ENCODE data around the gene FAHD2A. TPM values are rescaled to one million over a fixed set of nuclear protein-coding genes. Genes with fewer than 3 reads are reported as not detected.

Gene FAHD2A
- total RNA-seq, 1 experiment from 2014 or later: 25.4 TPM

DNA sequence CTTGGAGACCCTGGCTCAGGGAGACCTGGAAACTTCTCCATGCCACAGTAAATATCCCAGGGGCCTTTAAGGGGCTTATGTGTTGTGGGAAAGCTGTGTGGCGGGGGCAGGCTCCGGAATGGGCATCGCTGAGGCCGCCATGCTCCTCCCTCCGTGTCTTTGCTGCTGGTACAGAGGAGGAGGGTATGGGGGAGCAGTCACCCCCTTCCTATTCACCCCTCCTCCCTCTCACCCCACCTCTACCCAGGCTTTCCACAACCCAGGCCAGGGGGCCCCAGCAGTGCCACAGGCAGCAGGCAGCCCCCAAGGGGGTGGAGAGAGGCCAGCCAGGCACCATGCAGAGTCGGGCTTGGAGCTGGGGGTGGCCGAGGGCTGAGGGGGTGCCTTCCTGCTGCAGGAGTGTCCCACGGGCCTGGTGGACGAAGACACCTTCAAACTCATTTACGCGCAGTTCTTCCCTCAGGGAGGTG lies 28.0 kb upstream of the FAHD2A start:
- TF ChIP-seq SIN3A (IDR thresholded peaks at IDR 0.05; ENCODE audit: low read depth) (no peak), CTCF (IDR thresholded peaks at IDR 0.05 in 2 of 3, conservative IDR thresholded peaks at IDR 0.05 in 1 of 3; ENCODE audit: borderline replicate concordance in 1 of 3, insufficient read depth in 1 of 3, low read depth in 2 of 3, low read length in 2 of 3) (no peak), JUND (IDR thresholded peaks at IDR 0.05) (no peak), CEBPB (IDR thresholded peaks at IDR 0.05; ENCODE audit: low read depth) (no peak), YY1 (IDR thresholded peaks at IDR 0.05; ENCODE audit: extremely low read depth, insufficient replicate concordance, low read depth, low read length) (no peak), CBX3 (IDR thresholded peaks at IDR 0.05; ENCODE audit: low read depth) (no peak), POLR2AphosphoS5 (IDR thresholded peaks at IDR 0.05; ENCODE audit: low read depth, low read length) (no peak), SP1 (IDR thresholded peaks at IDR 0.05; ENCODE audit: low read depth) (no peak), EGR1 (IDR thresholded peaks at IDR 0.05; ENCODE audit: low read depth) (no peak), TCF7L2 (IDR thresholded peaks at IDR 0.05; ENCODE audit: borderline replicate concordance, extremely low read depth, insufficient read depth, insufficient read length) (no peak), ZNF274 (IDR thresholded peaks at IDR 0.05; ENCODE audit: low read depth, low read length) (no peak), SRF (IDR thresholded peaks at IDR 0.05; ENCODE audit: low read depth) (no peak), ATF3 (IDR thresholded peaks at IDR 0.05) (no peak), ELF1 (IDR thresholded peaks at IDR 0.05; ENCODE audit: borderline replicate concordance, low read depth) (no peak), ZFX (IDR thresholded peaks at IDR 0.05) (no peak), EZH2 (IDR thresholded peaks at IDR 0.05) (no peak)
- no peaks in the 10 kb centered on the region for H3K36me3 ChIP-seq (ENCODE audit: control insufficient read depth in 1 of 2, insufficient read depth in 2 of 2, low read length in 2 of 2)
- no peaks in the 10 kb centered on the region for H3K27me3 ChIP-seq (ENCODE audit: insufficient read depth, low read length)
- no peaks in the 10 kb centered on the region for H3K79me2 ChIP-seq (ENCODE audit: insufficient read depth, low read length)
- ATAC-seq: no peak
- no TSS peak for BruUV-seq (replicated peaks)
- CTCF ChIA-PET: no interaction called here
- H3K9me3 ChIP-seq (ENCODE audit: control insufficient read depth in 1 of 2, insufficient read depth in 1 of 2, low read depth in 1 of 2, low read length in 2 of 2): no peaks in the 10 kb centered on the region
- H3K4me1 ChIP-seq (ENCODE audit: control insufficient read depth in 1 of 2, insufficient read depth in 2 of 2, low read length in 2 of 2): peaks cover 0 to 3% of the 10 kb centered on the region in 2 experiments; a peak in 1 of 4 replicates
- no peak overlapping the region for H3K4me2 ChIP-seq (ENCODE audit: low read length)
- intact Hi-C loops (cut with micrococcal nuclease): no loop called here
- no peak overlapping the region for H3K4me3 ChIP-seq (replicated peaks in 1 of 2; ENCODE audit: low read depth in 1 of 2, low read length in 2 of 2)
- H4K20me1 ChIP-seq (ENCODE audit: insufficient read depth): no peaks in the 10 kb centered on the region
- POLR2A ChIA-PET: no interaction called here
- H3K9ac ChIP-seq (ENCODE audit: low read length): no peak overlapping the region
- DNase-seq (ENCODE audit: low read depth, low spot score): no peak
- no peak overlapping the region for H2AFZ ChIP-seq (ENCODE audit: low read depth, low read length, poor library complexity, severe bottlenecking)
- H3K27ac ChIP-seq (ENCODE audit: low read depth, low read length): no peak overlapping the region
- no peaks in the 10 kb centered on the region for H3K9me2 ChIP-seq (ENCODE audit: insufficient read depth)
- RAD21 ChIA-PET (ENCODE audit: low non-redundant PET in 1 of 2, low total read pairs in 2 of 2, uncharacterized antibody in 2 of 2, unreplicated experiment in 2 of 2): no interaction called here

All from HCT116 (cell line).